ENCODE data around the gene ZNF655. TPM values are rescaled to one million over a fixed set of nuclear protein-coding genes. Genes with fewer than 3 reads are reported as not detected.

Gene ZNF655
- total RNA-seq, 2 donors from 2014 or later, result 69.9 to 71.7 TPM

- intact Hi-C loops (cut with DNase I, micrococcal nuclease), result no loop called here
- ATAC-seq (no peak), DNase-seq (no peak)
Observed at GRCh38 chr7:99625961-99626360, 67.5 kb downstream of the ZNF655 start.

Other genes with a start within 250 kb of the ZNF655 start
- 100 to 1,000 TPM; 160 to 186 TPM for gene ARPC1A, start 232.7 kb upstream of the ZNF655 start, total RNA-seq
- gene ARPC1B, start 183.9 kb upstream of the ZNF655 start, total RNA-seq, result 100 to 1,000 TPM; 143 to 170 TPM
- gene PDAP1, start 150.0 kb upstream of the ZNF655 start, total RNA-seq, result 10 to 100 TPM; 74.2 to 81.6 TPM
- gene BUD31, start 149.7 kb upstream of the ZNF655 start, total RNA-seq, result 10 to 100 TPM; 69.9 to 79.0 TPM
- gene PTCD1, start 119.8 kb upstream of the ZNF655 start, total RNA-seq, result 1 to 10 TPM; 5.2 to 6.0 TPM
- 10 to 100 TPM; 18.6 to 26.0 TPM for gene CPSF4, start 119.7 kb upstream of the ZNF655 start, total RNA-seq
- 100 to 1,000 TPM; 297 to 369 TPM for gene ATP5MF, start 92.5 kb upstream of the ZNF655 start, total RNA-seq
- 10 to 100 TPM; 15.4 to 25.5 TPM for gene ZNF789, start 85.8 kb upstream of the ZNF655 start, total RNA-seq
- 10 to 100 TPM; 32.0 to 37.2 TPM for gene ZNF394, start 58.4 kb upstream of the ZNF655 start, total RNA-seq
- 1 to 10 TPM; 5.2 to 5.9 TPM for gene ZKSCAN5, start 54.0 kb upstream of the ZNF655 start, total RNA-seq
- 1 to 10 TPM; 3.7 to 4.0 TPM for gene FAM200A, start 6.5 kb upstream of the ZNF655 start, total RNA-seq
- under 1 TPM in 1 of 2 donors, not detected in 1; 0.45 TPM for gene TMEM225B, start 39.6 kb downstream of the ZNF655 start, total RNA-seq
- gene ZSCAN25, start 58.3 kb downstream of the ZNF655 start, total RNA-seq, result 10 to 100 TPM; 10.8 to 16.0 TPM
- 100 to 1,000 TPM; 112 to 144 TPM for gene CYP3A5, start 121.4 kb downstream of the ZNF655 start, total RNA-seq
- under 1 TPM; 0.34 to 0.39 TPM for gene CYP3A7, start 176.6 kb downstream of the ZNF655 start, total RNA-seq
- 10 to 100 TPM in 1 of 2 donors, 1 to 10 TPM in 1; 4.9 to 12.9 TPM for gene CYP3A4, start 225.5 kb downstream of the ZNF655 start, total RNA-seq